NB4 (cell line): Measurements from ENCODE around the gene FHIT.
A peak's percentile ranks its signal among the peaks of the same experiment; 100 is the strongest.

Experiments used
- DNase-seq: peaks from one replicate; pipeline ENCODE4 v3.0.0; 2010; ENCODE audit warnings: low read depth
- H3K4me3 ChIP-seq: one replicate; pipeline ENCODE4 v1.5.1; 2011; ENCODE audit warnings: mild to moderate bottlenecking, low read depth, low read length, moderate library complexity
- CTCF ChIP-seq: IDR thresholded peaks from one replicate; pipeline ENCODE4 v1.5.1; 2012; ENCODE audit warnings: low read depth, low read length
- MAX ChIP-seq: IDR thresholded peaks from 2 replicates; pipeline ENCODE4 v1.6.1; 2011; ENCODE audit warnings: low read depth, low read length
- MYC ChIP-seq: IDR thresholded peaks from 2 replicates; pipeline ENCODE4 v1.6.1; 2011; ENCODE audit warnings: low read depth, low read length
- POLR2A ChIP-seq: IDR thresholded peaks from 2 replicates; pipeline ENCODE4 v1.6.1; 2011; ENCODE audit warnings: mild to moderate bottlenecking; ENCODE audit not compliant: insufficient read length; ENCODE audit errors: extremely low read depth

The FHIT gene

GRCh38 chr3:59775761-59776325 is 1475.4 kb downstream of the FHIT start:
- TF ChIP-seq CTCF: no peak
- no peak for DNase-seq
- H3K4me3 ChIP-seq: no peak overlapping the region

- no peak for TF ChIP-seq POLR2A
- TF ChIP-seq MYC: no peak
- TF ChIP-seq MAX: no peak
- no peak for TF ChIP-seq CTCF
Measured at GRCh38 chr3:59775106-59775505, 1476.1 kb downstream of the FHIT start.

GRCh38 chr3:59774634-59775033 is 1476.6 kb downstream of the FHIT start:
- no peak for TF ChIP-seq MAX
- TF ChIP-seq MYC: no peak
- TF ChIP-seq CTCF: no peak
- TF ChIP-seq POLR2A: no peak
- no peak for DNase-seq
- H3K4me3 ChIP-seq: no peak overlapping the region

More at GRCh38 chr3:59775106-59775505, 1476.1 kb downstream of the FHIT start:
- no peak for DNase-seq
- no peak overlapping the region for H3K4me3 ChIP-seq

- TF ChIP-seq POLR2A (no peak), MYC (no peak), CTCF (no peak), MAX (no peak)
- no peak for DNase-seq
Measured at GRCh38 chr3:59774000-59774399, 1477.3 kb downstream of the FHIT start.

GRCh38 chr3:59772416-59773408 is 1478.5 kb downstream of the FHIT start:
- H3K4me3 ChIP-seq: no peak overlapping the region
- TF ChIP-seq MYC (no peak), CTCF (no peak), MAX (no peak), POLR2A (no peak)

More at GRCh38 chr3:59774000-59774399, 1477.3 kb downstream of the FHIT start:
- no peak overlapping the region for H3K4me3 ChIP-seq

More at GRCh38 chr3:59772416-59773408, 1478.5 kb downstream of the FHIT start:
- DNase-seq: peak; percentile 6
